RWPE1 (cell line): ENCODE measurements around the gene SMTNL1.

ENCODE experiments used
- CTCF ChIA-PET: fragments of 350-600 bp; sonication (Branson Sonifier 250); formaldehyde crosslinking; extraction: SDS; loops from one replicate; lab custom pipeline; 2021; lab: Yijun Ruan, JAX
- POLR2A ChIA-PET: fragments of 400-600 bp; formaldehyde crosslinking; extraction: SDS; loops from one replicate; lab custom pipeline; 2020; ENCODE audit warnings: antibody characterized with exemption; ENCODE audit not compliant: low non-redundant PET; lab: Yijun Ruan, JAX
- DNase-seq: peaks from one replicate; pipeline ENCODE4 v3.0.0; 2012; ENCODE audit warnings: low spot score
- H3K27ac ChIP-seq: fragments of 450-650 bp; 2 replicates; pipeline ENCODE4 v1.5.1; 2017
- TF ChIP-seq, protein P1 (sequence below): fragments of 450-650 bp; conservative IDR thresholded peaks from 2 replicates; pipeline ENCODE4 v1.5.1; 2017; ENCODE audit warnings: low read depth, mild to moderate bottlenecking

SMTNL1 gene

DNA sequence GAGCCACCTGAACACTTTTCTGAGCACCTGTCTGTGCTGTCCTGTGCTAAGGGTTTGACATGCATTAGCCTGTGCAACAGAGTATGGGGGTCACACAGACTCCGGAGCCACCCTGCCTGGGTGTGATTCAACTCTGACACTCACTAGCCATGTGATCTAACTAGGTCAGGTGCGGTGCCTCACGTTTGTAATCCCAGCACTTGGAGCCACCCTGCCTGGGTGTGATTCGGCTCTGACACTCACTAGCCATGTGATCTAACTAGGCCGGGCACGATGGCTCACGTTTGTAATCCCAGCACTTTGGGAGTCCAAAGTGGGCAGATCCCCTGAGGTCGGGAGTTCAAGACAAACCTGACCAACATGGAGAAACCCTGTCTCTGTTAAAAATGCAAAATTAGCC is 18.6 kb downstream of the SMTNL1 start:
- DNase-seq: no peak
- no peak overlapping the region for H3K27ac ChIP-seq
- ChIA-PET POLR2A (no interaction called here), CTCF (interaction anchor here (1.6 kb wide), 1 partner anchor 12 kb away, joined by 3 read pairs; the partner anchor contains the start of gene UBE2L6)
- TF ChIP-seq, protein P1, sequence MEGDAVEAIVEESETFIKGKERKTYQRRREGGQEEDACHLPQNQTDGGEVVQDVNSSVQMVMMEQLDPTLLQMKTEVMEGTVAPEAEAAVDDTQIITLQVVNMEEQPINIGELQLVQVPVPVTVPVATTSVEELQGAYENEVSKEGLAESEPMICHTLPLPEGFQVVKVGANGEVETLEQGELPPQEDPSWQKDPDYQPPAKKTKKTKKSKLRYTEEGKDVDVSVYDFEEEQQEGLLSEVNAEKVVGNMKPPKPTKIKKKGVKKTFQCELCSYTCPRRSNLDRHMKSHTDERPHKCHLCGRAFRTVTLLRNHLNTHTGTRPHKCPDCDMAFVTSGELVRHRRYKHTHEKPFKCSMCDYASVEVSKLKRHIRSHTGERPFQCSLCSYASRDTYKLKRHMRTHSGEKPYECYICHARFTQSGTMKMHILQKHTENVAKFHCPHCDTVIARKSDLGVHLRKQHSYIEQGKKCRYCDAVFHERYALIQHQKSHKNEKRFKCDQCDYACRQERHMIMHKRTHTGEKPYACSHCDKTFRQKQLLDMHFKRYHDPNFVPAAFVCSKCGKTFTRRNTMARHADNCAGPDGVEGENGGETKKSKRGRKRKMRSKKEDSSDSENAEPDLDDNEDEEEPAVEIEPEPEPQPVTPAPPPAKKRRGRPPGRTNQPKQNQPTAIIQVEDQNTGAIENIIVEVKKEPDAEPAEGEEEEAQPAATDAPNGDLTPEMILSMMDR: no peak

DNA sequence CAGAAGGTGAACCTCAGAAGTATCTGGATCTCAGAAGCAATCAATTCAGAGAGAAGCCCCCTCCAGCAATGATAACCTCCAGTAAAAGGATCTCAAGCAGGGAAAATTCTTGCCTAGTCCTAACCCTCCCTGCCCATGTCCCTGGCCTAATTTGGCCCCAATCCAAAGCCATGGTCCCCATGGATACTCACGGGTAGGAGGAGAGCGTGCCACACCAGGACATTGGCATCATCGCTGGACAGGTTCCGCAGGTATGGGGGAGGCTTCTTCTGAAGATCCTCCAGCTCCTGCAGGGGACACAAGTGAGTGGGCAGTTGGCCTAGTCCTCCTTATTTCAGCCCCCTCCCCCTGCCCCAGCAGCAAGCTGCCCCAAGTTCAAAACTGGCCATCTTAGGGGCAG is 22.8 kb downstream of the SMTNL1 start:
- TF ChIP-seq, protein P1: no peak
- ChIA-PET POLR2A (interaction anchor here (0.7 kb wide), 1 partner anchor 778 kb away, joined by 6 read pairs; no protein-coding TSS in a partner anchor), CTCF (interaction anchor here (0.8 kb wide), 1 partner anchor 81 kb away, joined by 3 read pairs; no protein-coding TSS in a partner anchor)
- no peak overlapping the region for H3K27ac ChIP-seq
- DNase-seq: no peak

DNA sequence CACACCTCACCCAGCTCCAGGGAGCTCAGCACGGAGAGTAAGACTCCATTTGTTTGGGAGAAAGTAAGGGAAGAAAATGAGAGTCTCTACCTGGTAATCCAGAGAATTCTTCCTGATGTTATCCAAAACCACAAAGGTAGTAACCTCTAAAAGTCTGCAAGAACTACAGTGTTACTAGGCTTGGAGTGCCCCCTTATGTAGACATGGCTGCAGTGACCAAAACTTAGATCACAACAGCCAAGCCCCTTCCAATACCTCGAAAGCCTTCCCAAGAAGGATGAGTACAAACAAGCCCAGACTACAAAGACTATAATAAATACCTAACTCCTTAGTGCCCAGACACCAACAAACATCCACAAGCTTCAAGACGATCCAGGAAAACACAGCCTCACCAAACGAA is 25.2 kb downstream of the SMTNL1 start:
- TF ChIP-seq, protein P1: no peak
- CTCF ChIA-PET: no interaction called here
- H3K27ac ChIP-seq: no peak overlapping the region
- no peak for DNase-seq
- POLR2A ChIA-PET: no interaction called here

DNA sequence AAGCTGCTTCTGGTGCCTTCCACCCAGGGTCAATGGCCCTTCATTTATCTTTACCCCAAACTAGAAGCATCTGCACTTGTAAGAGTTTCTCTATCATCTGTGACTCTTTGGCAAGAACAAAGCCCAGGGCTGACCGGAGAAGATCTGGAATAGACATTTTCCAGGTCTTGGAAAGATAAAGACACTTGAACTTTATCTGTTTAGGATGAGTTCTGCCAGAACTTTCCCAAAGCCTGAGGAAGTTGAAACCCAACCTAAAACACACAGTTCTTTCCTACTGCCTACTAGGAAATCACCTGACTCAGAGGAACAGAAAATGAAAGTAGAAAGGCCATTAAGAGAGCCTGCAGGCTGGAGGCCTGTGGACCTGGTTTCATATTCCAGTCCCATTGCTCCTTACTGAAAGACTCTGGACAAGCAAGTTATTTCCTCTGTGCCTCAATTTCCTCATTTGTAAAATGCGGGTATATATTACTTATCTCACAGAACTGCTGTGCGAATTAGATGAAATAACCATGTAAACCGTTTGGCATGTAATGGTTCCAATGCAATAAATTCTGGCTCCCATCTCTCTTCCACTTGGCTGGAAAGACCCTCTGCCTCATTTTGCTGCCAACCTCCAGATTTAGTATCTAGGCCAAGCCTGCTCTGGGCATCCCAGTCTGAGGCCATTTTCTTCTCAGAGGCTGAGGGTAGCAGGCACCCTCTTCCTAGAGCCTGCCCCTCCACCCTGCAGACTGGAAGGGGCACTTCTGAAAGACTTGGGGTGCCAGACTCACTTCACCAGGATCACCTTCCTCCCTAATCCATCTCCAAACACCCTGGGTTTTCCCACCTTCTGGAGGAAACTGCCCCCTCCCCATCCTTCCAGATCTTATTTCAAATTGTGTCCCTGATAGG is 28.9 kb downstream of the SMTNL1 start:
- ChIA-PET CTCF (interaction anchor here (0.6 to 3.8 kb wide), 3 partner anchors 73 to 108 kb away, joined by 3 to 72 read pairs (median 5); no protein-coding TSS in a partner anchor), POLR2A (no interaction called here)
- DNase-seq: peak; percentile 33
- H3K27ac ChIP-seq: peak overlapping the region; percentile 85
- TF ChIP-seq, protein P1: no peak

DNA sequence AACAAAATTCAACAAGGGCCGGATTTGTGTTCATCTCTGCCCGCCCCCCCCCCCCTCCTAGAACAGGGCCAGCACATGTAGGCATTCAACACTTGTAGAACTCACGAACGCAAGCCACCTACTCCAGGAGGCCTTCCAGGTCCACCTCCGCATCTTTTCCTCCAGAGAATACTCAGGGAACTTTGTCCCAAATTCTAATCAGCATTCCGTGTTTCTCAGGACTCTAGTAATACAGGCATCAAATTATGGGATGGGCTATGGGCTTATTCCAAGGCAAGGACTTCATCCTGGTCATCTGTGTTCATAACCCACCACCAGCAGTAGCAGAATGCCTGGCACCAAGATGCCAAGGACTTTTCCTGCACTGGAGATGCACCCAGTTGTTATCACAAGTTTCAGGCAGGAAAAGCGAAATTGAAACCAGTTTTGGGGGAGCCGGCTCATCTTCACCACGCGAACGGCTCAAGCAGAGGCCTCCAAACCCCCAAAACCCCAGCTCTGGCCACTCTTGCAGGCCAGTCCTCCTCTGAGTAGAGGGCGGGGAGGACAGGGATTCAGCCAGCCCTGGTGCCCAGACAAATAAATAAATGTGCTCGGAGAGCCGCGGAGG is 29.6 kb downstream of the SMTNL1 start:
- H3K27ac ChIP-seq: peak overlapping the region; percentile 85
- ChIA-PET CTCF (interaction anchor here (0.6 to 3.8 kb wide), 7 partner anchors 13 to 221 kb away, joined by 3 to 72 read pairs (median 5); no protein-coding TSS in a partner anchor), POLR2A (no interaction called here)
- DNase-seq: peak; percentile 34
- TF ChIP-seq, protein P1: no peak
